Stimulated activated effector memory CD8-positive, alpha-beta T cell treated with anti-CD3 and anti-CD28 coated beads, Interleukin-12 subunit alpha, Interleukin-12 subunit beta, amount 100 ng/mL, for 72 hours (primary cell): ENCODE results near the gene TBKBP1.

Experiments
- ATAC-seq: fragments of 150-1000 bp; cut with Tn5 transposase; 2 replicates; pipeline ENCODE4 v1.10.0; 2021
- DNase-seq, 2 donors: peaks; one replicate each; pipeline ENCODE4 v3.0.0; 2021 to 2022; ENCODE audit warnings: low spot score in 2 of 2
- H3K27ac Mint-ChIP-seq: one replicate; pipeline ENCODE4 v1.8.0; 2022; ENCODE audit warnings: mild to moderate bottlenecking, mixed read lengths
- H3K36me3 Mint-ChIP-seq: one replicate; pipeline ENCODE4 v1.8.0; 2022; ENCODE audit warnings: mild to moderate bottlenecking, mixed read lengths
- H3K4me1 Mint-ChIP-seq: one replicate; pipeline ENCODE4 v1.8.0; 2022; ENCODE audit warnings: mixed read lengths
- H3K4me3 Mint-ChIP-seq: one replicate; pipeline ENCODE4 v1.8.0; 2022; ENCODE audit warnings: mild to moderate bottlenecking, mixed read lengths
- H3K9me3 Mint-ChIP-seq: one replicate; pipeline ENCODE4 v1.8.0; 2022; ENCODE audit warnings: mixed read lengths

TBKBP1 gene

GRCh38 chr17:47726796-47727703, 33.1 kb downstream of the TBKBP1 start:
- Mint-ChIP-seq H3K27ac (peak overlapping the region; percentile 84), H3K36me3 (no peaks in the 10 kb centered on the region), H3K9me3 (no peaks in the 10 kb centered on the region), H3K4me1 (peaks cover 95% of the 10 kb centered on the region), H3K4me3 (peak overlapping the region; percentile 43)
- no peak for ATAC-seq
- DNase-seq, result no peak

DNA sequence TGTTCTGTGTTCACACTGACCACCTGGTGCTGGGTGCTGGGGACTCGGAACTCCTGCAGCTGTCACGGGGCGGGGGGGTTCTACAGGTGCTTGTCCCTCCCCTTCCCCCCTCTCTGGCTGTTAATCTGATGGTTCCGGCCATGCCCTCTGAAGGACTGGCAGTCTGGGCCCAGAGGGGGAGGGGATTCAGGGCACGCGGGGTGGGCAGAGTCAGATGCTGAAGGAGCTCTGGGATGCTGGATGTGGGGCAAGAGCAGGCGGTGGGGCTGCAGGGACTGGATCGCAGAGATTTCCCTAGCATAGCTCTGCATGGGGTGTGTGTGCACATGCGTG, 33.7 kb downstream of the TBKBP1 start:
- Mint-ChIP-seq H3K27ac (peak overlapping the region; percentile 84), H3K9me3 (no peaks in the 10 kb centered on the region), H3K36me3 (peaks cover under 1% of the 10 kb centered on the region), H3K4me1 (peaks cover 95% of the 10 kb centered on the region), H3K4me3 (peak overlapping the region; percentile 43)
- ATAC-seq (no peak), DNase-seq (no peak)

DNA sequence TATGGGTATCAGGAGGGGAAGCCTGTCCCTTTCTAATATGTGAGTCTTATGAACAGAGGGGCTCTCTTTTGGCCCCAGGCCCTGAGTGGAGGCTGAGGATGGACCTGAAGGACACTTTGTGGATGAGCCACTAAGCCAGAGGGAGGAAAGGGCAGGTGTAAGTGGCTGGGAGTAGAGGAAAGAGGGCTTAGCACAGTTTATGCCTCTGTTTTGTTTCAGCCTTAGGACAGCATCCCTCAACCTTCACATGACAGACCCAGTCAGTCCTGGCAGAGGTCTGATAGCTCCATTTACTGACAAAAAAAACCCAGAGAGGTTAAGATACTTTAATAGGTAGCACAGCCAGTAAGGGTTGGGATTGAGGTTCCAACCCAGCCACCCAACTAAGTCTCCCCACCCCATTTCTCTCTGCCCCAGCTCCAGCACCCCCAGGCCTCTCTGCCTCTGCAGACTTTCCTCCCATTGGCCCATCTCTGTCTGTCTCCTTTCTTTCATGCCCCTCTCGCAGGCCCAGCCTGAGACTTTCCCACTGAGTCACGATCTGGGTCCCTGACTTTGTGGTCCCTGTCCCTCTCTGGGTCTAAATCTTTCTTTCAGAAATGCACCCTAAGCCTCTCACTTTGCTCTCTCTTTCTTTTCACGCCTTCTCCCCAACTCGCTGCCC, 34.4 kb downstream of the TBKBP1 start:
- DNase-seq (no peak), ATAC-seq (no peak)
- Mint-ChIP-seq H3K27ac (peak overlapping the region; percentile 84), H3K4me1 (peaks cover 91% of the 10 kb centered on the region), H3K36me3 (peaks cover 6% of the 10 kb centered on the region), H3K4me3 (peak overlapping the region; percentile 99), H3K9me3 (no peaks in the 10 kb centered on the region)

GRCh38 chr17:47729476-47729875, 35.5 kb downstream of the TBKBP1 start:
- H3K36me3 Mint-ChIP-seq, result peaks cover 15% of the 10 kb centered on the region
- no peaks in the 10 kb centered on the region for H3K9me3 Mint-ChIP-seq
- ATAC-seq (no peak), DNase-seq (no peak)
- peaks cover 84% of the 10 kb centered on the region for H3K4me1 Mint-ChIP-seq
- H3K27ac Mint-ChIP-seq, result peak overlapping the region; percentile 84
- peak overlapping the region; percentile 99 for H3K4me3 Mint-ChIP-seq

DNA sequence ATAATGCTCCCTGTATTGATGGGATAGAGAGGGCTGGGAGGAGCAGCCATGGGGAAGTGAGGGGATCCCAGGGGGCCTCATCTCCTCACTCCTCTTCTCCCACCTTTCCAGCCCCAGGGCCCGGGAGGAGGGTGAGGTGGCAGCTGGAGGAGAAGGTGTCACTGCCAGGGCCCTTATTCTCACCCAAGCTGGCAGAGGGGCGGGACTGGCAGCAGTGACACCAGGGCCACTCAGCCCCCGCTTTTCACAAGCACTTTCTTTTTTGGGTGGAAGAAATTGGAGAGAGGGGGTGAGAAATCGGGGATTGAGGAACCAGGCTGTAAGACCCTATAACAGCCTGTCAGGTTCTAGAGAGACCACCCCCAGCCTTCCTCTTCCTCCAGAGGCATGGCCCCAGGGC, 36.7 kb downstream of the TBKBP1 start:
- DNase-seq (no peak), ATAC-seq (no peak)
- Mint-ChIP-seq H3K4me1 (peaks cover 77% of the 10 kb centered on the region), H3K36me3 (peaks cover 27% of the 10 kb centered on the region), H3K4me3 (peak overlapping the region; percentile 99), H3K27ac (peak overlapping the region; percentile 84), H3K9me3 (no peaks in the 10 kb centered on the region)

GRCh38 chr17:47731396-47731795, 37.4 kb downstream of the TBKBP1 start:
- H3K36me3 Mint-ChIP-seq, result peaks cover 34% of the 10 kb centered on the region
- H3K4me3 Mint-ChIP-seq, result peak overlapping the region; percentile 99
- peaks cover 74% of the 10 kb centered on the region for H3K4me1 Mint-ChIP-seq
- H3K9me3 Mint-ChIP-seq, result no peaks in the 10 kb centered on the region
- H3K27ac Mint-ChIP-seq, result peak overlapping the region; percentile 84
- DNase-seq (no peak), ATAC-seq (no peak)

DNA sequence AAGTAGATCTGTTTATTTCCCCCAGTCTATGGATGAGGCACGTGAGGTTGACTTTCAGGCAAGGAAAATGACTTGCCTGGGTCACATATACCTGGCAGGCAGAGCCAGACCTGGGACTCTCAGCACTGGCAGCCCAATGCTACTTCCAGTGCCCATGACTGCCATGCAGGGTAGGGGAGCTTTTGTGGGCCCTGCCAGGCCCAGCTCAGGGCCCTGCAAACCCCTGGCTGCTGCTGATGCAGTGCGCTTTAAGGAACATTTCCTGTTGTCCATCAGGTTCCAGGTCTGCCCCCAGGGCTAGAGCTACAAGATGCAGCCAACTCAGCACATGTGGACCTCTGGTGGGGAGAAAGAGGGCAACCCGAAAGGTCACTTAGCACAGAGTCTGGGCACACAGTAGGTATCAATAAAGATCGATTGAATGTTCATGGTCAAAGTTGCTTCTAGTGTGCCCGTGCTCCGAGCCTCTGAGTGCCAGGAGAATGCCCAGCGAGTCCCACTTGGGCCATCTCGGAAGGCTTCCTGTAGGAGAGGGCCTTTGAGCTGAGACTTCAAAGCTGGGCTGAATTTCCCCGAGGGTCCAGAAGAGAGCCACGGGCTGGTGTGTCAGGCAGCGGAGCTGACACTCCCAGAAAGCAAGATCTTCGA, 38.6 kb downstream of the TBKBP1 start:
- H3K27ac Mint-ChIP-seq, result peak overlapping the region; percentile 84
- H3K9me3 Mint-ChIP-seq, result no peaks in the 10 kb centered on the region
- peaks cover 45% of the 10 kb centered on the region for H3K36me3 Mint-ChIP-seq
- DNase-seq (no peak), ATAC-seq (no peak)
- H3K4me1 Mint-ChIP-seq, result peaks cover 73% of the 10 kb centered on the region
- H3K4me3 Mint-ChIP-seq, result peak overlapping the region; percentile 99

- Mint-ChIP-seq H3K27ac (peak within 1 kb of the TSS; percentile 98), H3K36me3 (peaks cover 52% of the 10 kb centered on the region), H3K4me1 (peaks cover 67% of the 10 kb centered on the region), H3K4me3 (peak within 1 kb of the TSS; percentile 99), H3K9me3 (no peaks in the 10 kb centered on the region)
- ATAC-seq (peak; percentile 87), DNase-seq (peak; percentile 83 to 95)
These were observed 39.2 kb downstream of the TBKBP1 start, which contains the start of gene TBX21 for GRCh38 chr17:47733047-47733673. Gene TBX21, plus strand, starts transcription at chr17:47733236. Its CDS starts 219 bp downstream, at chr17:47733455.

DNA sequence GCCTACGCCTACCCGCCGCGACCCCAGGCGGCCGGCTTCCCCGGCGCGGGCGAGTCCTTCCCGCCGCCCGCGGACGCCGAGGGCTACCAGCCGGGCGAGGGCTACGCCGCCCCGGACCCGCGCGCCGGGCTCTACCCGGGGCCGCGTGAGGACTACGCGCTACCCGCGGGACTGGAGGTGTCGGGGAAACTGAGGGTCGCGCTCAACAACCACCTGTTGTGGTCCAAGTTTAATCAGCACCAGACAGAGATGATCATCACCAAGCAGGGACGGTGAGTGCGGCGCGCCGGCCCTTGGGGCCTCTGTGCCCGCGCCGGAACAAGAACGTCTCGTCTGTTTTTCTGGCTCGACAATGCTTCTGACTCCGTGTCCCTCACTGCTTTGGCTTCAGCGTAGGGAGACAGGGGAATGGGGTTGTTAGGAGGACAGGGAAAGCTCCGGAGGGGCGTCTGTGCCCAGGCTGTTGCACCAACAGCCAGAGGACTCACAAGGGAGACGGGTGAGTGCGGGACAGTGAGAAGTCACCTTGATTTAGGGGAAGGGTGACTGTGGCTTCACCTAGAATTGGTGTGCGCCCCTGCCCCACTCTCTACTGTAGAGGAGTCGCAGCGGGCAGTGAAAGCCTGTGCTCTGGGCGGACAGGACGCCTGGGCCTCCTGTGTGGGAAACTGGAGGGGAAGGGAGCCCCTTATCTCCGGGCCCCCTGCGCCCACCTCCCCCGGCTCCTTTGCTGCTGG, 39.9 kb downstream of the TBKBP1 start:
- H3K4me1 Mint-ChIP-seq, result peaks cover 62% of the 10 kb centered on the region
- ATAC-seq (peak; percentile 2), DNase-seq (peak; percentile 9 to 70)
- H3K9me3 Mint-ChIP-seq, result no peaks in the 10 kb centered on the region
- peaks cover 59% of the 10 kb centered on the region for H3K36me3 Mint-ChIP-seq
- peak overlapping the region; percentile 98 for H3K27ac Mint-ChIP-seq
- peak overlapping the region; percentile 99 for H3K4me3 Mint-ChIP-seq

DNA sequence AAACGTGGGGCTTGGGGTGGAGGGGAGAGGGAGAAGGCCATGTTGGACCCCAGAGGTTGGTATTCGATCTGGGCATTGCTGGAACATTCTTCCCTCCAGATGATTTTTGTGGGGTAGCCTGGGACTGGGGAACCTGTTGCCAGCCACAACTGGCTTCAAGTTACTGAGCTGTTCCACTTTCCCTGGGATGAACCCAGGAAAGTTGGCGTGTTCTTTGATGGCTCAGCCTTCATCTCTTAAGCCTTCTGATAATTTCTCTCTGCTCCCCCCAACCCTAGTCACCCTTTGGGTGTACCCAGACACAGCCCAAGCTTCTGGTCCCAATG, 41.1 kb downstream of the TBKBP1 start:
- Mint-ChIP-seq H3K36me3 (peaks cover 71% of the 10 kb centered on the region), H3K9me3 (no peaks in the 10 kb centered on the region), H3K4me3 (peak overlapping the region; percentile 99), H3K27ac (peak overlapping the region; percentile 98), H3K4me1 (peaks cover 59% of the 10 kb centered on the region)
- ATAC-seq (no peak), DNase-seq (no peak)

DNA sequence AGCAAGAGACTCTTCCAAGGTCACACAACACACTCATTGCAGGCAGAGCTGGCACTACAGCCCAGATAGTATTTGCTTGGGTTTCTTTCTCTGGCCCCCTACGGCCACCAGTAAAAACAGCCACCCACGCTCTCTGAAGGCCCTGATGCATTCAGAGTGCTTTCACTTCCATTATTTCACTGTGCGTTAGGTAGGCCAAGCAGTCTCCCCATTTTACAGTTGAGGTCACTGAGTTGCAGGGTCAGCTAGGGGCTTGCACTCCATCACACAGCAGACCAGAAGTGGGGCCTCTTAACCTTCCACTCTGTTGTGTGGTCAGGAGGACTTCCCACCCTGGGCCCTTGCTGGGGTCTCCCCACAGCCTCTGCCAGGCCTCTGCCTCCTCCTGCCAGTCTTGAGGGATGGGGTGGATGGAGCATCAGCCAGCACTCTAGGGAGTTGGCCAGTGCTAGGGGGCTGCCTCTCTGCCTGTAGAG, 41.6 kb downstream of the TBKBP1 start:
- H3K4me1 Mint-ChIP-seq, result peaks cover 57% of the 10 kb centered on the region
- peak overlapping the region; percentile 99 for H3K4me3 Mint-ChIP-seq
- peak; percentile 45 for ATAC-seq
- DNase-seq, result peak; percentile 11 to 73
- peak overlapping the region; percentile 98 for H3K27ac Mint-ChIP-seq
- H3K9me3 Mint-ChIP-seq, result no peaks in the 10 kb centered on the region
- peaks cover 76% of the 10 kb centered on the region for H3K36me3 Mint-ChIP-seq

- Mint-ChIP-seq H3K4me1 (peaks cover 57% of the 10 kb centered on the region), H3K27ac (peak overlapping the region; percentile 98), H3K4me3 (peak overlapping the region; percentile 99), H3K36me3 (peaks cover 88% of the 10 kb centered on the region), H3K9me3 (no peaks in the 10 kb centered on the region)
- DNase-seq (peak in 1 of 2 donors; percentile 55), ATAC-seq (no peak)
These were observed 42.8 kb downstream of the TBKBP1 start for GRCh38 chr17:47736501-47737495.

DNA sequence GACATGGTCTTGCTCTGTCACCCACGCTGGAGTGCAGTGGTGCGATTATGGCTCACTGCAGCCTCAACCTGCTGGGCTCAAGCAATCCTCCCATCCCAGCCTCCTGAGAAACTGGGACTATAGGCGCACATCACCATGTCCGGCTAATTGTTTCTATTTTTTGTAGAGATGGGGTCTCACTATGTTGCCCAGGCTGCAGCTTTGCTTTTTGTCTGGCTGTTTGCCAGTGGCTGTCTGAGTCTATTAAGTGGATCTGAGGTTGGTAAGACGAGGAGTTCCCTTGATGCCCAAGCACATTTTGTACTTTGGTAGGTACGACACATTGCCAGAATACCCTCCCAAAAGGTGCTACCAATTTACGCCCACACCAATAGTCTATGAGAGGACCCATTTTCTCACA, 44.2 kb downstream of the TBKBP1 start:
- peak overlapping the region; percentile 99 for H3K4me3 Mint-ChIP-seq
- no peaks in the 10 kb centered on the region for H3K9me3 Mint-ChIP-seq
- ATAC-seq, result no peak
- H3K4me1 Mint-ChIP-seq, result peaks cover 59% of the 10 kb centered on the region
- no peak for DNase-seq
- peaks cover 96% of the 10 kb centered on the region for H3K36me3 Mint-ChIP-seq
- H3K27ac Mint-ChIP-seq, result no peak overlapping the region
